ENCODE measurements around the gene IL12RB1.

DNA sequence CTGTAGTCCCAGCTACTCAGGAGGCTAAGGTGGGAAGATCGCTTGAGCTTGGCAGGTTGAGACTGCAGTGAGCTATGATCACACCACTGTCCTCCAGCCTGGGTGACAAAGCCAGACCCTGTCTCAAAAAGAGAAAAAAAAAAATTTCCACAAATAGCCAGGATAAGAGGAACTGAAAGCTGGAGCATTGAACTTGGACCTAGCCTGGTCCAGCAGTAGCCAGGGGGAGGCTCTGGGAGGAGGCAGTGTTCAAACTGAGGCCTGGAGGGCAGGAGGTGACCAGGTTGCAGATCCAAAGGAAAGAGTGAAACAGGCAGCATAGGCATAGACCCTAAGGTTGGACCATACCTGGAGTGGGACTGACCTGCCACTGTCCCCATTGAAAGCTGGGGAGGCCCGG lies 39.4 kb upstream of the IL12RB1 start:
- TF ChIP-seq, protein P1, sequence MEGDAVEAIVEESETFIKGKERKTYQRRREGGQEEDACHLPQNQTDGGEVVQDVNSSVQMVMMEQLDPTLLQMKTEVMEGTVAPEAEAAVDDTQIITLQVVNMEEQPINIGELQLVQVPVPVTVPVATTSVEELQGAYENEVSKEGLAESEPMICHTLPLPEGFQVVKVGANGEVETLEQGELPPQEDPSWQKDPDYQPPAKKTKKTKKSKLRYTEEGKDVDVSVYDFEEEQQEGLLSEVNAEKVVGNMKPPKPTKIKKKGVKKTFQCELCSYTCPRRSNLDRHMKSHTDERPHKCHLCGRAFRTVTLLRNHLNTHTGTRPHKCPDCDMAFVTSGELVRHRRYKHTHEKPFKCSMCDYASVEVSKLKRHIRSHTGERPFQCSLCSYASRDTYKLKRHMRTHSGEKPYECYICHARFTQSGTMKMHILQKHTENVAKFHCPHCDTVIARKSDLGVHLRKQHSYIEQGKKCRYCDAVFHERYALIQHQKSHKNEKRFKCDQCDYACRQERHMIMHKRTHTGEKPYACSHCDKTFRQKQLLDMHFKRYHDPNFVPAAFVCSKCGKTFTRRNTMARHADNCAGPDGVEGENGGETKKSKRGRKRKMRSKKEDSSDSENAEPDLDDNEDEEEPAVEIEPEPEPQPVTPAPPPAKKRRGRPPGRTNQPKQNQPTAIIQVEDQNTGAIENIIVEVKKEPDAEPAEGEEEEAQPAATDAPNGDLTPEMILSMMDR (IDR thresholded peaks at IDR 0.05): no peak
- no peak for TF ChIP-seq ZFX (IDR thresholded peaks at IDR 0.05; ENCODE audit: borderline replicate concordance)

All from 22Rv1 (cell line).